Nucleus accumbens (tissue), 56 donors: ENCODE data around the gene UBAC2.
"Not testable (repeated sequence)": the region's sequence is repeated elsewhere in the genome, so short reads cannot be mapped to it uniquely, and the experiment has no call there.

Experiments used
- DNase-seq, 56 donors: peaks; one replicate each; lab custom pipeline; 2025; lab: John Stamatoyannopoulos, UW

The UBAC2 gene

GRCh38 chr13:99404005-99404755 is 203.5 kb downstream of the UBAC2 start:
- DNase-seq, result no peak

DNA sequence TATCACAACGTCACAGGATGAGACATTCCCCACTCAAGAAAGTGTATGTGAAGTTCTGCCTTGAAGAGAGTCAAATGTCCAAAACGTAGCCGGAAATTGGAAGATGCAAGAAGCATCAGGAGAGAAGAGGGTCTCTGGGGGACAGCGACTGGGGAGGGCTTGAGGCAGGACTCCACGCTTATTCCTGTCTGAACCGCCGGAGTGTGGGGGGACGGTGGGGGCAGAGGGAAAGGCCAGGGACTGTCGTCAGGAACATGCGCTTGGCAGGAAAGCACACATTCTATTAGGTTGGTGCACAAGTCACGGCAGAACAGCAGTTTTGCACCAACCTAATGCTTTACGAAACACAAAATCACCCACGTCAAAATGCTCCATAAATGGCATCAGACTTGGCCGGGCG is 205.3 kb downstream of the UBAC2 start:
- no peak for DNase-seq

- DNase-seq, result no peak
These were observed 206.1 kb downstream of the UBAC2 start for GRCh38 chr13:99406799-99407201.

DNA sequence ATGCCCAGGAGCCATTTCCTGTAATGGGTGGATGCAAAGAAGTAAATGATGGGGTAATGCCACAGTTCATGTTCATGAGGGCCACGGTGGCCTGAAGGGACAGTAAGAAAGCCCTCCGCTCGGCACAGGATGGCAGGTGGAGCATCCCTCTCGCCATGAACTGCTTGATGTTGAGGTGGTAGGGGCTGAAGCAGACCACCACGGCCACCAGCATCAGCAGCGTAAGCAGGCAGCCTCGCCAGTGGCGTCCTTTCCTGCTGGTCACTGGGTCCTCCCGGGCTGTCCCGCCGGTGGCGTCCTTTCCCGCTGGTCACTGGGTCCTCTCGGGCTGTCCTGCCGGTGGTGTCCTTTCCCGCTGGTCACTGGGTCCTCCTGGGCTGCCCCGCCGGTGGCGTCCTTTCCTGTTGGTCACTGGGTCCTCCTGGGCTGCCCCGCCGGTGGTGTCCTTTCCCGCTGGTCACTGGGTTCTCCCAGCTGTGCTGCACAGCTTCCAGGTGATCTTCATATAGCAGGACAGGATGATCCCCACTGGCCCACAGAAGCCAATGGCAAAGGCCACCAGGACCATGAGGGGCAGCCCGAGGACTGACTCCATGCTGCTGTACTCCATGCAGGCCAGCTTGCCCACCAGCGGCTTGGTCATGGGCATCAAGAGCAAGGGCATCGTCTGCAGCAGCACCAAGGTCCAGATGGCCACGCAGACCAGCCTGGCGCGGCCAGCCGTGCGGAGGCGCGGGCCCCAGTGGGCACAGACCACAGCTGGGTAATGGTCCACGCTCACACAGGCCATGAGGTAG is 207.4 kb downstream of the UBAC2 start:
- no peak for DNase-seq

GRCh38 chr13:99408703-99409000 is 208.0 kb downstream of the UBAC2 start:
- no peak for DNase-seq

DNA sequence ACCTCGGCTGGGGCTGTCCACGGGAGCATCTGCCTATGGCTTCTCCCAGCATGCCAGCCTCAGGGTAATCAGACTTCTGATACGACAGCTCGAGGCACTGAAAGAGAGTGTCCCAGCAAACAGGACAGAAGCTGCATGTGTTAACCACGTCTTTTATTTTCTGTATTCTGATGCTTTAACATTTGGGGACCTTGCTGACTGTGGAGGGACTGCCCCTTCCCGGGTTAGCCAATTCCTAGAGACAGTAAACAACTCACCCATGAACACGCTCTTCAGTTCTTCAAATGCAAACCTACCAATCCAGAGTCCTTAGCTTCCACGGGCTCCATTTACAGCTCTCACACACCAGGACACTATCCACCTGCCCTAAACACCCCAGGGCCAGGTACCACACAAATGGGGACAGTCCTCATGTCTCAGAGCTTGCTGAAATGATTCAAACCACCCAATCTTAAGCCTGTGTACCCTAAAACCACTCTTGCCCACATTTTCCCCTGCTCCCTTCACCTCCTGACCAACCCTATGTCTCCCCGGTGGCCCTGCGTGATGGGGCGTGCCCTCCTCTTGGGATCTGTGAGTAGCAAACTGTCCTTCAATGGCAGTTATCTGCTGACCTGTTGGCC is 208.9 kb downstream of the UBAC2 start:
- not testable (repeated sequence) for DNase-seq

- not testable (repeated sequence) for DNase-seq
These were observed 210.2 kb downstream of the UBAC2 start for GRCh38 chr13:99410646-99411475.

DNA sequence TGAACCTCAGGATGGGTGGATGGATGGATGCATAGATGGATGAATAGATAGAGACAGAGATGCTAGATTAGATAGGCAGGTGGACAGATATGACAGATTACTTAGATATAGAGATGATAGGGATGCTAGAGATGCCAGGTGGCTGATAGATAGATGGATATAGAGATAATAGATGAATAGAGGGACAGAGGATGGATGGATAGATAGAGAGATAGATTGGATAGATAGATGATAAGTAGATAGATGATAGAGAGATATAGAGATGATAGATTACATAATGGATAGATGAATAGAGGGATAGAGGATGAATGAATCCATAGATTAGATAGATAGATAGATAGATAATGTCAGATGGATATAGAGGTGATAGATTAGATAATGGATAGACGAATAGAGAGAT is 212.2 kb downstream of the UBAC2 start:
- DNase-seq, result no peak

GRCh38 chr13:99414048-99414995 is 213.7 kb downstream of the UBAC2 start:
- no peak for DNase-seq

DNA sequence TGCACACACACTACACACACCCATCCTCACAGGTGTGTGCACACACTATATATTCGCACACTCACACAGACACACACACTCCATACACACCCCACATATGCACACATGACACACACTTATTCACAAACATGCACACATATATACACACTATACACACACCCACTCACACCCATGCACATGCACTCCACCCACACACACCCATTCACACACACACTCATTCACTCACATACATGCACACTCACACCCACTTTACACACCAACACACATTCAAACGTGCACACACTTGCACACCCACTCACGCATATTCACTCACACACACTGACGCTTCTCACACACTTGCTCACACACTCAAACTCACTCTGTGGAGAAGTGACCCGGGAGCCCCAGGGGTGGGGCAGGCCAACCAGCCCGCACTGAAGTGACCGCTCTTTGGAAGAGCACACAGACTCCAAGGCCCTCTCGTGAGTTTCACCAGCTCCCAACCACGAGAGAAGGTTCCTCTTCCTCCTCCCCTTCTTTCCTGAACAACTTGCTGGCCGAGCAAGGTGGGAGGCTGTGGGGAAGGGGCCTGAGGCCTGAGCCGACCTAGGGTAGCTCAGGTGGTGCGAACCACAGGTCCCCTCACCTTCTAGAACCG is 214.5 kb downstream of the UBAC2 start:
- no peak for DNase-seq

GRCh38 chr13:99415851-99416331 is 215.2 kb downstream of the UBAC2 start:
- no peak for DNase-seq

DNA sequence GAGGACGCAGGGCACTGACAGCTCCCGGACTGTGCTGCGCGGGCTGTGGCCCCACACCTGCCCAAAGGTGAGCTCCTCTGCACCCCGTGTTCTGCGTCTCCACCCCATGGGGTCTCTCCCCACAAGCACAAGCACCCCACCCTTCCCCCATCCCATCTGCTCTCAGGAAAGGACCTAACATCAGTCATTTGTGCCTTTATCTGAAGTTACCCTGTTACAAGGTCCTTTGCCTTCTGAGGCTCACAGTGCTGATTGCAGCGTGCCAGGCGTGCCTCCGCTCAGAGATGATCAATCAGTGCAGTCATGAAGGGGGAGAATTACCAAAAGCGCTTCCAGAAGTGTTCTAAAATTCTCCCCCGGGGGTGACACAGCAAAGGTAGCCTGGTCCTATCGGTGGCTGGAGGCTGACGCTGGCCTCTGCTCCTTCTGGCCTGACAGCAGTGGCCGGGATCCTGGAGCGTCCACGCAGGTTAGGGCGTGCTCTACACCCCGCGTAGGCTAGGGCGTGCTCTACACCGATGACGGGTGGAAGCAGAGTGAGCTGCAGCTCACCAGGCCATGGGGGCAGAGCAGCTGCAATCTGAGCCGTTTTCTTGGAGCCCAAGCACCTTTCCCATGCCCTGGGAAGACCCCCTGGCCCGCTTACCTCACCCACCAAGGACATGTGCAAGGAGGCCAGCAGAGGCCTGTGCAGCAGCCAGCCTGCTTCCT is 215.9 kb downstream of the UBAC2 start:
- DNase-seq, result no peak

GRCh38 chr13:99417201-99418102 is 216.8 kb downstream of the UBAC2 start:
- no peak for DNase-seq

GRCh38 chr13:99418103-99418842 is 217.6 kb downstream of the UBAC2 start:
- no peak for DNase-seq

- DNase-seq, result no peak
These were observed 218.1 kb downstream of the UBAC2 start for GRCh38 chr13:99418843-99419140.

DNA sequence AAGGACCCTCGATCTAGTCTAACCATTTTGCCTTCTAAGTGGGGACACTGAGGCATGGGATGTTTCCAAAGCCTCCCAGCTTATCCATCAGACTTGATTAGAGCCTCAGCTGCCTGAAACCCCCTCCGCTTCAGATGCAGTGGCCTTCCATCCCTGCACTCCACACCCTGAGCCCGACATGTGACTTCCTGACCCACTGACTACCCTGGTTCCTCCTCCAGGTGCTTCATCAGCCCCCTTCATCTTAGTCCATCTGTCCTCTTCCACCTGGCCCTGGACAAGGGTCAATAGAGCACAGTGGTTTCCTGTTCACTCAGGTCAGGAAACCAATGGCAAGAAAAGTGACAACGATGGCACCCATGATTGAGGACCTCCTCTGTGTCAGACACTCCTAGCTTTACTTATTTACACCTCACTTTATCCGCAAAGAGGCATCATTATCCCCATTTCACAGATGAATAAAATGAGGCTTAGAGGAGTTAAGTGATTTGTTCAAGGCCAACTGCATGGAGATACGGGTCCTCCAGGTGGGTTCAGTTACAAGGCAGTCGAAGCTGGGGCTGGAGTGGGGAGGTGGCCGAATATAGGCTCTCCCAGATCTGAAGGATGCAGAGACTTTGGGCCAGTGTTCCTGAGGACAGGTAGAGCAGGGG is 219.1 kb downstream of the UBAC2 start:
- DNase-seq, result no peak
